GM12878 (cell line): ENCODE measurements around the gene SELPLG. TPM values are rescaled to one million over a fixed set of nuclear protein-coding genes. Genes with fewer than 3 reads are reported as not detected.

Experiments used
- BCL11A ChIP-seq: IDR thresholded peaks from 2 replicates; pipeline ENCODE4 v1.6.1; 2011; ENCODE audit warnings: low read depth, low read length
- CBX3 ChIP-seq: fragments of 200-600 bp; sonication (generic); IDR thresholded peaks from 2 replicates; pipeline ENCODE4 v1.6.1; 2016; ENCODE audit warnings: low read depth, borderline replicate concordance
- MAX ChIP-seq: IDR thresholded peaks from 2 replicates; pipeline ENCODE4 v1.6.1; 2012; ENCODE audit warnings: low read depth, low read length, improper control_type of control experiment
- NRF1 ChIP-seq: conservative IDR thresholded peaks from 2 replicates; pipeline ENCODE4 v1.6.1; 2011; ENCODE audit warnings: mild to moderate bottlenecking, low read depth, low read length, improper control_type of control experiment
- RCOR1 ChIP-seq: conservative IDR thresholded peaks from 2 replicates; pipeline ENCODE4 v1.6.1; 2012; ENCODE audit warnings: low read depth, low read length, improper control_type of control experiment
- SREBF2 ChIP-seq: IDR thresholded peaks from 2 replicates; pipeline ENCODE4 v1.6.1; 2012; ENCODE audit warnings: mild to moderate bottlenecking, low read length
- STAT1 ChIP-seq: fragments of 450-650 bp; conservative IDR thresholded peaks from 2 replicates; pipeline ENCODE4 v1.6.1; 2014; ENCODE audit warnings: antibody characterized with exemption, mild to moderate bottlenecking
- SUPT20H ChIP-seq: IDR thresholded peaks from 2 replicates; pipeline ENCODE4 v1.6.1; 2011; ENCODE audit warnings: low read depth, mild to moderate bottlenecking, low read length, moderate library complexity, borderline replicate concordance; ENCODE audit not compliant: control insufficient read depth
- TCF7 ChIP-seq: IDR thresholded peaks from 2 replicates; pipeline ENCODE4 v1.6.1; 2014; ENCODE audit warnings: antibody characterized with exemption, borderline replicate concordance
- USF2 ChIP-seq: IDR thresholded peaks from 2 replicates; pipeline ENCODE4 v1.6.1; 2011; ENCODE audit warnings: low read depth, low read length, improper control_type of control experiment, borderline replicate concordance
- ZNF687 ChIP-seq: fragments of 450-650 bp; IDR thresholded peaks from 2 replicates; pipeline ENCODE4 v1.6.1; 2017; ENCODE audit warnings: mild to moderate bottlenecking, moderate library complexity
- ZSCAN29 ChIP-seq: fragments of 450-650 bp; IDR thresholded peaks from 2 replicates; pipeline ENCODE4 v1.6.1; 2017; ENCODE audit warnings: mild to moderate bottlenecking, moderate library complexity
- polyA plus RNA-seq, 11 experiments: library from polyadenylated mRNA; depleted of rRNA in 4 of 11; unstranded in 6 of 11; stranded (reverse) in 5 of 11; fragments of >200 nt; fragmentation: Nextera tagmentation in 4 of 11; fragmentation: Illumina TruSeq in 1 of 11; extraction: Ambion mirVana in 4 of 11; extraction: Trizol in 1 of 11; gene quantifications; 1 replicate in 1 of 11; 2 replicates in 10 of 11; pipeline versions ENCODE4 v1.2.1 to v1.2.3, GENCODE V29; 2011 to 2016; ENCODE audit warnings: inconsistent platforms in 2 of 11, missing spikeins in 2 of 11, low read depth in 1 of 11
- total RNA-seq, 4 experiments: library from RNA; depleted of rRNA in 3 of 4; stranded (reverse); fragments of >200 nt in 3 of 4; fragmentation: Illumina TruSeq in 1 of 4; extraction: Trizol in 1 of 4; gene quantifications; 2 replicates each; pipeline versions ENCODE4 v1.2.1 to v1.2.3, GENCODE V29; 2013 to 2021

SELPLG gene
- total and polyA plus RNA-seq, 10 of the 15 experiments (the other 5 are each of a cell fraction or from before 2014, with no cell fraction given): 3.2 to 32.3 (median 23.9) TPM

DNA sequence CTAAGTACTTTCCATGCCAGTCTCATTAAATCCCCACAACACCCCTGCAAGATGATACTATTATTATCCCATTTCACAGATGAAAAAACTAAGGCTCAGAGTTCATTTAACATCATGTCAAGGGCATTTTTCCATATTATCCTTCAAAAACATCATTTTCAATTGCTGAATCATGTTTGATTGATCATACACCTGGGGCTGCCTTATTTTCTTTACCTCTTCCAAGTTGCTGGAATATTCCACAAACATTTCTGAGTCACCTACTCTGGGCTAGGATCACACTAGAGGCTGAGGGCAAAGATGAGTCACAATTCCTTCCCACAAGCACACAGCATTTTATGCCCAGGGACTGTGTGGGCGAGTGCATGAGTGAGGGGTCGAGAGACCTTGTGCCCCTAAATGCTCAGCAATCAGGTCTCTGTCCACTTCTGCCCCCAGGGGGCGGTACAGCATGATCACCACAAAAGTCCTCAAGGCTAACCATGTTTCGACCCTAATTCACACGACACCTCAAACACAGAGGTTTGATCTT, 21.7 kb downstream of the SELPLG start (continued):
- no peak for TF ChIP-seq TCF7
- 0 out of 2 replicates have a peak, but pooled peaks have one; percentile 8 for TF ChIP-seq BCL11A
- TF ChIP-seq ZSCAN29: no peak
- no peak for TF ChIP-seq RCOR1
- TF ChIP-seq USF2: no peak
- TF ChIP-seq ZNF687: no peak
- TF ChIP-seq MAX: no peak
- no peak for TF ChIP-seq CBX3
- TF ChIP-seq STAT1: no peak
- no peak for TF ChIP-seq SUPT20H
- no peak for TF ChIP-seq NRF1
- no peak for TF ChIP-seq SREBF2
